Mammary microvascular endothelial cell (primary cell): ENCODE data around the gene VANGL1. TPM values are rescaled to one million over a fixed set of nuclear protein-coding genes. Genes with fewer than 3 reads are reported as not detected.

Experiments used
- total RNA-seq: library from RNA; depleted of rRNA; stranded (reverse); fragments of >200 nt; gene quantifications from 2 replicates; pipeline ENCODE4 v1.2.3, GENCODE V29; 2015

VANGL1 gene
- 15.5 and 20.9 TPM in 2 replicates for total RNA-seq

DNA sequence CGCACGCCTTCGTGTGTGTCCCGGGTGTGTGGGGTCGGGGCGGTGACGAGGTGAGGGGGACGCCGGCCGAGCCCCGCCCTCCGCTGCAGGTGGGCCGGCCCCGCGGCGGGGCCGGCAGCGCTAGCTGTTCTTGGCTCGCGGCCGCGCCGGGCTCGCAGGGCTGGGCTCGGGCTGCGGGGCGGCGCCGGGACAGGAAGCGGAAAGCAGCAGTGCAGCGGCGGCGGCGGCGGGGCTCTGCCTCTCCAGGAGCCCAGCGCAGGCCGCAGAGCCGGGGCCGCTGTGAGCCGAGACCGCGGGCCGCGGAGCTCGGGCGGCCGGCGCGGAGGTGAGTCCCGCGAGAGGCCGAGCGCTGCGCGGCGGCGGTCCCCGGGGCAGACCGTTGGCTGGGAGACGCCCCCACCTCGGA, at the start of gene VANGL1:
VANGL1 (plus strand) TSS at position 209 of the 406 bp plus-strand sequence. CDS start 9,444 bp downstream, outside the sequence.

Other genes with a start within 250 kb of the VANGL1 start
- not detected in 2 replicates for gene CASQ2, start 126.7 kb downstream of the VANGL1 start, total RNA-seq
- gene NHLH2, start 199.2 kb downstream of the VANGL1 start, total RNA-seq, result not detected in 2 replicates